ENCODE data around the gene TCP10L.

GRCh38 chr21:32580949-32581348 lies 4.4 kb downstream of the TCP10L start:
- no peak for TF ChIP-seq CTCF (IDR thresholded peaks at IDR 0.05; ENCODE audit: insufficient read depth, low read depth, low read length)
- TF ChIP-seq EZH2 (IDR thresholded peaks at IDR 0.05; ENCODE audit: insufficient read depth, low read length) = no peak
